Natural killer cell (primary cell): ENCODE results near the gene LLGL2. TPM values are rescaled to one million over a fixed set of nuclear protein-coding genes. Genes with fewer than 3 reads are reported as not detected.

Experiments used
- ATAC-seq, 3 donors: fragments of 150-1000 bp in 2 of 3; fragments of 200-7000 bp in 1 of 3; cut with Tn5 transposase; 1 replicate in 1 of 3; 2 replicates in 2 of 3; pipeline ENCODE4 v1.10.0; 2021; ENCODE audit warnings: mild to moderate bottlenecking in 2 of 3, moderate library complexity in 2 of 3
- DNase-seq, 2 donors: peaks; one replicate each; pipeline versions ENCODE4 v3.0.0 to v3.0.0-alpha.2; 2013 to 2021; ENCODE audit warnings: mixed read lengths in 1 of 2
- H3K27ac ChIP-seq: one replicate; pipeline ENCODE4 v1.5.1; 2013; ENCODE audit warnings: mild to moderate bottlenecking, low read length
- H3K27me3 ChIP-seq: one replicate; pipeline ENCODE4 v1.6.1; 2013; ENCODE audit warnings: low read length; ENCODE audit not compliant: control insufficient read depth, insufficient read depth
- H3K36me3 ChIP-seq: one replicate; pipeline ENCODE4 v1.6.1; 2013; ENCODE audit warnings: low read length; ENCODE audit not compliant: control insufficient read depth, insufficient read depth
- H3K4me1 ChIP-seq: one replicate; pipeline ENCODE4 v1.6.1; 2013; ENCODE audit warnings: low read length; ENCODE audit not compliant: control insufficient read depth, insufficient read depth
- H3K4me3 ChIP-seq: one replicate; pipeline ENCODE4 v1.5.1; 2013; ENCODE audit warnings: low read length
- H3K9me3 ChIP-seq: one replicate; pipeline ENCODE4 v1.6.1; 2013; ENCODE audit warnings: low read length; ENCODE audit not compliant: control insufficient read depth, insufficient read depth
- H3K27ac Mint-ChIP-seq, 2 donors: one replicate each; pipeline ENCODE4 v1.8.0; 2022; ENCODE audit warnings: mild to moderate bottlenecking in 2 of 2, mixed read lengths in 2 of 2, moderate library complexity in 1 of 2
- H3K27me3 Mint-ChIP-seq, 2 donors: one replicate each; pipeline ENCODE4 v1.8.0; 2022; ENCODE audit warnings: low read depth in 2 of 2, mixed read lengths in 2 of 2
- H3K36me3 Mint-ChIP-seq: one replicate; pipeline ENCODE4 v1.8.0; 2022; ENCODE audit warnings: mixed read lengths
- H3K4me1 Mint-ChIP-seq, 2 donors: one replicate each; pipeline ENCODE4 v1.8.0; 2022; ENCODE audit warnings: mixed read lengths in 2 of 2
- H3K4me3 Mint-ChIP-seq: one replicate; pipeline ENCODE4 v1.8.0; 2022; ENCODE audit warnings: mild to moderate bottlenecking, moderate library complexity, mixed read lengths
- H3K9me3 Mint-ChIP-seq, 2 donors: one replicate each; pipeline ENCODE4 v1.8.0; 2022; ENCODE audit warnings: mixed read lengths in 2 of 2
- WGBS: methylation state at CpG from one replicate; pipeline ENCODE4 v1.1.7; 2013; ENCODE audit warnings: missing lambda C conversion rate; ENCODE audit not compliant: insufficient coverage; 5-methylcytosine and 5-hydroxymethylcytosine counted together
- intact Hi-C: fragments of 100-400 bp; cut with micrococcal nuclease; formaldehyde crosslinking; loops from one replicate; pipeline ENCODE4 v1.14.2; 2022
- total RNA-seq, 4 donors: library from RNA; stranded (reverse); fragments of 120-200 nt in 1 of 4; gene quantifications; one replicate each; pipeline versions ENCODE4 v1.2.3 to v1.2.4, GENCODE V29; 2013 to 2022
- TF ChIP-seq, protein P1 (sequence below): fragments of 200-600 bp; IDR thresholded peaks from one replicate; pipeline ENCODE4 v1.8.0; 2022; ENCODE audit warnings: antibody characterized with exemption

The LLGL2 gene
- total RNA-seq, 3 donors from 2014 or later (not counting 1 experiment from before 2014, with no cell fraction given), result 229 to 302 (median 244) TPM

DNA sequence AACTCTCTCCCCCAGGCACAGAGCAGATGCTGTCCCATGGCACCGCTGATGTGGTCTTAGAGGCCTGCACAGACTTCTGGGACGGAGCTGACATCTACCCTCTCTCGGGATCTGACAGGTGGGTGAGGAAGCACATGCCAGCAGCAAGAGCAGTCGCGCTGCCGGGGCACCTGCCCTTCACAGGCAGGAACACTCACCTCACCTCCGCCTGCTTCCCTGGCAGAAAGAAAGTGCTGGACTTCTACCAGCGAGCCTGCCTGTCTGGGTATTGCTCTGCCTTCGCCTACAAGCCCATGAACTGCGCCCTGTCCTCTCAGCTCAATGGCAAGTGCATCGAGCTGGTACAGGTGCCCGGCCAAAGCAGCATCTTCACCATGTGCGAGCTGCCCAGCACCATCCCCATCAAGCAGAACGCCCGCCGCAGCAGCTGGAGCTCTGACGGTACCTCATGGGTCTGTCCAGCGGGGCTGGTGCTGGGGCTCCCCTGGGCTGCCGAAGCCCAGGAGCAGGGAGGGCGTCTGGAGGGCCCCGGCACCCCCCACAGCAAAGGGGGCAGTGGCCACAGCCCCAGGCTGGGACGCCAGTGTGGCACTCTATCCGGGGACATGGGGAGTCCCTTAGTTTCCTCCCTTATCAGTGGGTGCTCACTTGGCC lies 31.9 kb upstream of the LLGL2 start:
- intact Hi-C loops, result no loop called here
- DNase-seq (no peak), ATAC-seq (no peak)
- H3K4me3 ChIP-seq, result no peak overlapping the region
- TF ChIP-seq, protein P1, sequence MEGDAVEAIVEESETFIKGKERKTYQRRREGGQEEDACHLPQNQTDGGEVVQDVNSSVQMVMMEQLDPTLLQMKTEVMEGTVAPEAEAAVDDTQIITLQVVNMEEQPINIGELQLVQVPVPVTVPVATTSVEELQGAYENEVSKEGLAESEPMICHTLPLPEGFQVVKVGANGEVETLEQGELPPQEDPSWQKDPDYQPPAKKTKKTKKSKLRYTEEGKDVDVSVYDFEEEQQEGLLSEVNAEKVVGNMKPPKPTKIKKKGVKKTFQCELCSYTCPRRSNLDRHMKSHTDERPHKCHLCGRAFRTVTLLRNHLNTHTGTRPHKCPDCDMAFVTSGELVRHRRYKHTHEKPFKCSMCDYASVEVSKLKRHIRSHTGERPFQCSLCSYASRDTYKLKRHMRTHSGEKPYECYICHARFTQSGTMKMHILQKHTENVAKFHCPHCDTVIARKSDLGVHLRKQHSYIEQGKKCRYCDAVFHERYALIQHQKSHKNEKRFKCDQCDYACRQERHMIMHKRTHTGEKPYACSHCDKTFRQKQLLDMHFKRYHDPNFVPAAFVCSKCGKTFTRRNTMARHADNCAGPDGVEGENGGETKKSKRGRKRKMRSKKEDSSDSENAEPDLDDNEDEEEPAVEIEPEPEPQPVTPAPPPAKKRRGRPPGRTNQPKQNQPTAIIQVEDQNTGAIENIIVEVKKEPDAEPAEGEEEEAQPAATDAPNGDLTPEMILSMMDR, result no peak
- no peak overlapping the region for H3K27ac ChIP-seq
- no peaks in the 10 kb centered on the region for H3K4me1 Mint-ChIP-seq
- H3K4me3 Mint-ChIP-seq, result no peak overlapping the region
- H3K36me3 ChIP-seq, result peaks cover 68% of the 10 kb centered on the region
- no peaks in the 10 kb centered on the region for H3K36me3 Mint-ChIP-seq
- no peak overlapping the region for H3K27ac Mint-ChIP-seq
- peaks cover 7% of the 10 kb centered on the region for H3K4me1 ChIP-seq
- H3K27me3 ChIP-seq, result no peaks in the 10 kb centered on the region
- no peaks in the 10 kb centered on the region for H3K9me3 Mint-ChIP-seq
- H3K9me3 ChIP-seq, result no peaks in the 10 kb centered on the region
- WGBS, result 98% methylated on average over 23 of the region's 23 CpGs
- no peaks in the 10 kb centered on the region for H3K27me3 Mint-ChIP-seq

DNA sequence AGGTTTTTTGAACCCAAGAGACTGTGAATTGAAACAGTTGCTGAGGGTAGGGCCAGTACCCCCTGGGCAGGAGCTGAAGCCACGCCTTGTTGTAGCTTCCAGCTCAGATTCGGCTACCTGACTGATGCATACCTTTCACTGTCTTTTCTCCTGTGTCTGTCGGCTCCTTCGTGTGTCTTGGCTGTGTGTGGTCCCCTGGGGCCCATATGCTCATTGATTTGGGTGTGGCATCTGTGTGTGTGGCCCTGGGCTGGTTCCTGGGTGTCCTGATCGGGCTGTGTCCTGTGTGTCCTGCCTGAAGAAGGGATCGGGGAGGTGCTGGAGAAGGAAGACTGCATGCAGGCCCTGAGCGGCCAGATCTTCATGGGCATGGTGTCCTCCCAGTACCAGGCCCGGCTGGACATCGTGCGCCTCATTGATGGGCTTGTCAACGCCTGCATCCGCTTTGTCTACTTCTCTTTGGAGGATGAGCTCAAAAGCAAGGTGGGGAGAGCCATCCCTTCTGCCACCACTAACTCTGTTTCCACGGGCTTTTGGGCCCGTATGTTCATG lies 31.1 kb upstream of the LLGL2 start:
- WGBS, result 95% methylated on average over 14 of the region's 14 CpGs
- no peaks in the 10 kb centered on the region for H3K4me1 Mint-ChIP-seq
- no peaks in the 10 kb centered on the region for H3K27me3 ChIP-seq
- peaks cover 6% of the 10 kb centered on the region for H3K4me1 ChIP-seq
- no peaks in the 10 kb centered on the region for H3K9me3 ChIP-seq
- TF ChIP-seq, protein P1, result no peak
- intact Hi-C loops, result no loop called here
- no peak overlapping the region for H3K27ac Mint-ChIP-seq
- no peak overlapping the region for H3K27ac ChIP-seq
- H3K9me3 Mint-ChIP-seq, result no peaks in the 10 kb centered on the region
- peaks cover 75% of the 10 kb centered on the region for H3K36me3 ChIP-seq
- no peaks in the 10 kb centered on the region for H3K27me3 Mint-ChIP-seq
- no peaks in the 10 kb centered on the region for H3K36me3 Mint-ChIP-seq
- DNase-seq (no peak), ATAC-seq (no peak)
- H3K4me3 Mint-ChIP-seq, result no peak overlapping the region
- no peak overlapping the region for H3K4me3 ChIP-seq

DNA sequence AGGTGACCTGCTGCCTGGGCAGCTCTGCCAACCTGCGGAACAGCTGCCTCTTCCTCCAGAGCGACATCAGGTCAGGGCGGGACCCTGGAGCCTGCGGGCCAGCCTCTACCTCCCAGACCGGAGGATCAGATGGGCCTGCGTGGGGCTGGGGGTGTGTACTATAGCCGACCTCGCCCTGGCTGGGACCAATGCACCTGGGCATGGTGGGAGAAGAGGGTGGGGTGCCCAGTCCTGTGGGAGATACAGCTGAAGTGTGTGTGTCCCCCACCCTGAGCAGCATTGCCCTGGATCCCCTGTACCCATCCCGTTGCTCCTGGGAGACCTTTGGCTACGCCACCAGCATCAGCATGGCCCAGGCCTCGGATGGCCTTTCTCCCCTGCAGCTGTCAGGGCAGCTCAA lies 29.5 kb upstream of the LLGL2 start:
- TF ChIP-seq, protein P1, result no peak
- H3K27me3 Mint-ChIP-seq, result no peaks in the 10 kb centered on the region
- no peaks in the 10 kb centered on the region for H3K9me3 ChIP-seq

More for the DNA sequence above, 29.5 kb upstream of the LLGL2 start:
- Mint-ChIP-seq H3K9me3 (no peaks in the 10 kb centered on the region), H3K36me3 (no peaks in the 10 kb centered on the region), H3K4me1 (no peaks in the 10 kb centered on the region), H3K27ac (no peak overlapping the region), H3K4me3 (no peak overlapping the region)
- H3K27ac ChIP-seq, result no peak overlapping the region
- DNase-seq, result no peak
- peaks cover 72% of the 10 kb centered on the region for H3K36me3 ChIP-seq
- H3K27me3 ChIP-seq, result no peaks in the 10 kb centered on the region
- intact Hi-C loops, result no loop called here
- no peak for ATAC-seq
- no peak overlapping the region for H3K4me3 ChIP-seq
- WGBS, result 95% methylated on average over 11 of the region's 11 CpGs
- peaks cover 6% of the 10 kb centered on the region for H3K4me1 ChIP-seq
